ENCODE data around the gene CDK6. TPM values are rescaled to one million over a fixed set of nuclear protein-coding genes. Genes with fewer than 3 reads are reported as not detected.

The CDK6 gene
- total and polyA plus RNA-seq, 4 donors: 3.3 to 35.0 (median 12.0) TPM

GRCh38 chr7:92653136-92653535, 183.2 kb downstream of the CDK6 start:
- WGBS: 91% methylated on average over 4 of the region's 4 CpGs
- no peak for DNase-seq (ENCODE audit: low spot score)
- H3K4me3 ChIP-seq (ENCODE audit: low read depth in 1 of 3, low read length in 3 of 3): no peak overlapping the region
- TF ChIP-seq, protein P1, sequence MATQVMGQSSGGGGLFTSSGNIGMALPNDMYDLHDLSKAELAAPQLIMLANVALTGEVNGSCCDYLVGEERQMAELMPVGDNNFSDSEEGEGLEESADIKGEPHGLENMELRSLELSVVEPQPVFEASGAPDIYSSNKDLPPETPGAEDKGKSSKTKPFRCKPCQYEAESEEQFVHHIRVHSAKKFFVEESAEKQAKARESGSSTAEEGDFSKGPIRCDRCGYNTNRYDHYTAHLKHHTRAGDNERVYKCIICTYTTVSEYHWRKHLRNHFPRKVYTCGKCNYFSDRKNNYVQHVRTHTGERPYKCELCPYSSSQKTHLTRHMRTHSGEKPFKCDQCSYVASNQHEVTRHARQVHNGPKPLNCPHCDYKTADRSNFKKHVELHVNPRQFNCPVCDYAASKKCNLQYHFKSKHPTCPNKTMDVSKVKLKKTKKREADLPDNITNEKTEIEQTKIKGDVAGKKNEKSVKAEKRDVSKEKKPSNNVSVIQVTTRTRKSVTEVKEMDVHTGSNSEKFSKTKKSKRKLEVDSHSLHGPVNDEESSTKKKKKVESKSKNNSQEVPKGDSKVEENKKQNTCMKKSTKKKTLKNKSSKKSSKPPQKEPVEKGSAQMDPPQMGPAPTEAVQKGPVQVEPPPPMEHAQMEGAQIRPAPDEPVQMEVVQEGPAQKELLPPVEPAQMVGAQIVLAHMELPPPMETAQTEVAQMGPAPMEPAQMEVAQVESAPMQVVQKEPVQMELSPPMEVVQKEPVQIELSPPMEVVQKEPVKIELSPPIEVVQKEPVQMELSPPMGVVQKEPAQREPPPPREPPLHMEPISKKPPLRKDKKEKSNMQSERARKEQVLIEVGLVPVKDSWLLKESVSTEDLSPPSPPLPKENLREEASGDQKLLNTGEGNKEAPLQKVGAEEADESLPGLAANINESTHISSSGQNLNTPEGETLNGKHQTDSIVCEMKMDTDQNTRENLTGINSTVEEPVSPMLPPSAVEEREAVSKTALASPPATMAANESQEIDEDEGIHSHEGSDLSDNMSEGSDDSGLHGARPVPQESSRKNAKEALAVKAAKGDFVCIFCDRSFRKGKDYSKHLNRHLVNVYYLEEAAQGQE (IDR thresholded peaks at IDR 0.05): no peak
- TF ChIP-seq MAX (IDR thresholded peaks at IDR 0.05) (no peak), RAD21 (IDR thresholded peaks at IDR 0.05) (no peak), NR2F2 (IDR thresholded peaks at IDR 0.05) (no peak), HNF4A (conservative IDR thresholded peaks at IDR 0.05) (no peak), EGR1 (IDR thresholded peaks at IDR 0.05; ENCODE audit: low read depth in 2 of 2) (no peak), RXRA (IDR thresholded peaks at IDR 0.05) (no peak), FOXA1 (IDR thresholded peaks at IDR 0.05) (no peak), GABPA (IDR thresholded peaks at IDR 0.05 in 1 of 2, conservative IDR thresholded peaks at IDR 0.05 in 1 of 2) (no peak), TAF1 (conservative IDR thresholded peaks at IDR 0.05) (no peak), SP1 (IDR thresholded peaks at IDR 0.05) (no peak), FOXA2 (IDR thresholded peaks at IDR 0.05) (no peak)
- TF ChIP-seq, protein P2, sequence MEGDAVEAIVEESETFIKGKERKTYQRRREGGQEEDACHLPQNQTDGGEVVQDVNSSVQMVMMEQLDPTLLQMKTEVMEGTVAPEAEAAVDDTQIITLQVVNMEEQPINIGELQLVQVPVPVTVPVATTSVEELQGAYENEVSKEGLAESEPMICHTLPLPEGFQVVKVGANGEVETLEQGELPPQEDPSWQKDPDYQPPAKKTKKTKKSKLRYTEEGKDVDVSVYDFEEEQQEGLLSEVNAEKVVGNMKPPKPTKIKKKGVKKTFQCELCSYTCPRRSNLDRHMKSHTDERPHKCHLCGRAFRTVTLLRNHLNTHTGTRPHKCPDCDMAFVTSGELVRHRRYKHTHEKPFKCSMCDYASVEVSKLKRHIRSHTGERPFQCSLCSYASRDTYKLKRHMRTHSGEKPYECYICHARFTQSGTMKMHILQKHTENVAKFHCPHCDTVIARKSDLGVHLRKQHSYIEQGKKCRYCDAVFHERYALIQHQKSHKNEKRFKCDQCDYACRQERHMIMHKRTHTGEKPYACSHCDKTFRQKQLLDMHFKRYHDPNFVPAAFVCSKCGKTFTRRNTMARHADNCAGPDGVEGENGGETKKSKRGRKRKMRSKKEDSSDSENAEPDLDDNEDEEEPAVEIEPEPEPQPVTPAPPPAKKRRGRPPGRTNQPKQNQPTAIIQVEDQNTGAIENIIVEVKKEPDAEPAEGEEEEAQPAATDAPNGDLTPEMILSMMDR (IDR thresholded peaks at IDR 0.05; ENCODE audit: low read depth, low read length, missing input control): no peak
- TF ChIP-seq, protein P3, sequence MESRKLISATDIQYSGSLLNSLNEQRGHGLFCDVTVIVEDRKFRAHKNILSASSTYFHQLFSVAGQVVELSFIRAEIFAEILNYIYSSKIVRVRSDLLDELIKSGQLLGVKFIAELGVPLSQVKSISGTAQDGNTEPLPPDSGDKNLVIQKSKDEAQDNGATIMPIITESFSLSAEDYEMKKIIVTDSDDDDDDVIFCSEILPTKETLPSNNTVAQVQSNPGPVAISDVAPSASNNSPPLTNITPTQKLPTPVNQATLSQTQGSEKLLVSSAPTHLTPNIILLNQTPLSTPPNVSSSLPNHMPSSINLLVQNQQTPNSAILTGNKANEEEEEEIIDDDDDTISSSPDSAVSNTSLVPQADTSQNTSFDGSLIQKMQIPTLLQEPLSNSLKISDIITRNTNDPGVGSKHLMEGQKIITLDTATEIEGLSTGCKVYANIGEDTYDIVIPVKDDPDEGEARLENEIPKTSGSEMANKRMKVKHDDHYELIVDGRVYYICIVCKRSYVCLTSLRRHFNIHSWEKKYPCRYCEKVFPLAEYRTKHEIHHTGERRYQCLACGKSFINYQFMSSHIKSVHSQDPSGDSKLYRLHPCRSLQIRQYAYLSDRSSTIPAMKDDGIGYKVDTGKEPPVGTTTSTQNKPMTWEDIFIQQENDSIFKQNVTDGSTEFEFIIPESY (IDR thresholded peaks at IDR 0.05): no peak
- TF ChIP-seq, protein P4, sequence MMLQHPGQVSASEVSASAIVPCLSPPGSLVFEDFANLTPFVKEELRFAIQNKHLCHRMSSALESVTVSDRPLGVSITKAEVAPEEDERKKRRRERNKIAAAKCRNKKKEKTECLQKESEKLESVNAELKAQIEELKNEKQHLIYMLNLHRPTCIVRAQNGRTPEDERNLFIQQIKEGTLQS (IDR thresholded peaks at IDR 0.05): no peak
- peaks cover 0 to 14% (median 7%) of the 10 kb centered on the region in 4 donors for H3K4me1 ChIP-seq (ENCODE audit: control insufficient read depth in 4 of 4, insufficient read depth in 4 of 4, low read length in 3 of 4)
- H3K27ac ChIP-seq (ENCODE audit: low read depth in 1 of 2, low read length in 2 of 2): no peak overlapping the region
- no peaks in the 10 kb centered on the region for H3K9me3 ChIP-seq (ENCODE audit: control insufficient read depth in 4 of 4, low read length in 3 of 4)
- H3K36me3 ChIP-seq (ENCODE audit: control insufficient read depth in 4 of 4, insufficient read depth in 3 of 4, low read depth in 1 of 4, low read length in 3 of 4): no peaks in the 10 kb centered on the region
- H3K9ac ChIP-seq (ENCODE audit: low read depth in 1 of 2, low read length in 2 of 2): no peak overlapping the region
- H3K27me3 ChIP-seq (ENCODE audit: control insufficient read depth in 4 of 4, insufficient read depth in 4 of 4, low read length in 3 of 4): no peaks in the 10 kb centered on the region

- no peak for DNase-seq (ENCODE audit: low spot score)
- WGBS: 80% methylated on average over 2 of the region's 2 CpGs
- peaks cover 0 to 14% (median 7%) of the 10 kb centered on the region in 4 donors for H3K4me1 ChIP-seq (ENCODE audit: control insufficient read depth in 4 of 4, insufficient read depth in 4 of 4, low read length in 3 of 4)
- no peak overlapping the region for H3K9ac ChIP-seq (ENCODE audit: low read depth in 1 of 2, low read length in 2 of 2)
- no peak overlapping the region for H3K4me3 ChIP-seq (ENCODE audit: low read depth in 1 of 3, low read length in 3 of 3)
- no peaks in the 10 kb centered on the region for H3K9me3 ChIP-seq (ENCODE audit: control insufficient read depth in 4 of 4, low read length in 3 of 4)
- H3K27ac ChIP-seq (ENCODE audit: low read depth in 1 of 2, low read length in 2 of 2): no peak overlapping the region
- no peaks in the 10 kb centered on the region for H3K36me3 ChIP-seq (ENCODE audit: control insufficient read depth in 4 of 4, insufficient read depth in 3 of 4, low read depth in 1 of 4, low read length in 3 of 4)
- H3K27me3 ChIP-seq (ENCODE audit: control insufficient read depth in 4 of 4, insufficient read depth in 4 of 4, low read length in 3 of 4): no peaks in the 10 kb centered on the region
- TF ChIP-seq HNF4G (IDR thresholded peaks at IDR 0.05) (no peak), JUND (IDR thresholded peaks at IDR 0.05) (no peak), TAF1 (conservative IDR thresholded peaks at IDR 0.05) (no peak), RXRA (IDR thresholded peaks at IDR 0.05) (no peak), HNF4A (conservative IDR thresholded peaks at IDR 0.05) (no peak), GABPA (IDR thresholded peaks at IDR 0.05 in 1 of 2, conservative IDR thresholded peaks at IDR 0.05 in 1 of 2) (no peak), MAX (IDR thresholded peaks at IDR 0.05) (no peak)
- TF ChIP-seq, protein P1 (IDR thresholded peaks at IDR 0.05): no peak
- TF ChIP-seq, protein P2 (IDR thresholded peaks at IDR 0.05; ENCODE audit: low read depth, low read length, missing input control): no peak
- TF ChIP-seq, protein P4 (IDR thresholded peaks at IDR 0.05): no peak
Measured at GRCh38 chr7:92652536-92652935, 183.8 kb downstream of the CDK6 start.

All from liver (tissue), 9 donors.